Vagina (tissue), 2 donors: ENCODE measurements around the gene NTM. TPM values are rescaled to one million over a fixed set of nuclear protein-coding genes. Genes with fewer than 3 reads are reported as not detected.

Source experiments
- DNase-seq, 2 donors: peaks; one replicate each; pipeline ENCODE4 v3.0.0-alpha.2; 2017; ENCODE audit errors: extremely low spot score in 2 of 2
- H3K27ac ChIP-seq: fragments of 200-600 bp; sonication (generic); one replicate; pipeline ENCODE4 v1.5.1; 2019
- H3K27me3 ChIP-seq: fragments of 200-600 bp; sonication (generic); one replicate; pipeline ENCODE4 v1.5.1; 2019
- H3K36me3 ChIP-seq, 2 donors: fragments of 200-600 bp; sonication (generic); one replicate each; pipeline ENCODE4 v1.5.1; 2017 to 2019
- H3K4me1 ChIP-seq: fragments of 200-600 bp; sonication (generic); one replicate; pipeline ENCODE4 v1.5.1; 2019
- H3K4me3 ChIP-seq, 2 donors: fragments of 200-600 bp; sonication (generic); 1 replicate in 1 of 2; 2 replicates in 1 of 2; pipeline ENCODE4 v1.5.1; 2016 to 2019
- H3K9me3 ChIP-seq: fragments of 200-600 bp; sonication (generic); one replicate; pipeline ENCODE4 v1.5.1; 2019
- CTCF ChIP-seq, 3 experiments: fragments of 450-650 bp in 2 of 3; fragments of 200-600 bp in 1 of 3; sonication (generic) in 1 of 3; IDR thresholded peaks; one replicate each; pipeline ENCODE4 v1.5.1; 2017 to 2019; ENCODE audit warnings: antibody characterized with exemption in 3 of 3, mild to moderate bottlenecking in 2 of 3, moderate library complexity in 2 of 3
- POLR2A ChIP-seq, 2 donors: fragments of 450-650 bp; IDR thresholded peaks; one replicate each; pipeline ENCODE4 v1.6.1; 2017; ENCODE audit warnings: antibody characterized with exemption in 2 of 2, mild to moderate bottlenecking in 2 of 2, moderate library complexity in 2 of 2
- POLR2AphosphoS5 ChIP-seq, 2 donors: sonication (generic); formaldehyde crosslinking; IDR thresholded peaks; one replicate each; pipeline ENCODE4 v1.9.0; 2017; ENCODE audit warnings: antibody characterized with exemption in 2 of 2, mild to moderate bottlenecking in 2 of 2, low read depth in 1 of 2; ENCODE audit not compliant: insufficient read depth in 1 of 2
- intact Hi-C: fragments of 100-400 bp; cut with DNase I; formaldehyde crosslinking; loops from one replicate; pipeline ENCODE4 v1.15.1; 2023
- total RNA-seq: library from RNA; depleted of rRNA; stranded (reverse); fragments of >200 nt; gene quantifications from one replicate; pipeline ENCODE4 v1.2.3, GENCODE V29; 2016

NTM gene
- total RNA-seq, 1 donor from 2014 or later = 4.2 TPM

GRCh38 chr11:131659931-131660330, 289.5 kb downstream of the NTM start:
- Histone ChIP-seq H3K4me3 (no peak overlapping the region), H3K4me1 (no peaks in the 10 kb centered on the region), H3K36me3 (no peaks in the 10 kb centered on the region), H3K27ac (no peak overlapping the region), H3K27me3 (no peaks in the 10 kb centered on the region), H3K9me3 (no peaks in the 10 kb centered on the region)
- no peak for TF ChIP-seq CTCF (IDR thresholded peaks at IDR 0.05)
- TF ChIP-seq POLR2AphosphoS5 (IDR thresholded peaks at IDR 0.05; ENCODE audit: insufficient read depth in 1 of 2, low read depth in 1 of 2) = no peak
- intact Hi-C loops = no loop called here
- DNase-seq = no peak

- intact Hi-C loops = no loop called here
- Histone ChIP-seq H3K36me3 (no peaks in the 10 kb centered on the region), H3K4me1 (no peaks in the 10 kb centered on the region), H3K27ac (no peak overlapping the region), H3K27me3 (no peaks in the 10 kb centered on the region), H3K4me3 (no peak overlapping the region), H3K9me3 (no peaks in the 10 kb centered on the region)
- no peak for TF ChIP-seq CTCF (IDR thresholded peaks at IDR 0.05)
- TF ChIP-seq POLR2A (IDR thresholded peaks at IDR 0.05) = no peak
- TF ChIP-seq POLR2AphosphoS5 (IDR thresholded peaks at IDR 0.05; ENCODE audit: insufficient read depth in 1 of 2, low read depth in 1 of 2) = no peak
- no peak for DNase-seq
Measured at GRCh38 chr11:131661132-131661531, 290.7 kb downstream of the NTM start.

- no peak for DNase-seq
- no peaks in the 10 kb centered on the region for H3K4me1 ChIP-seq
- no peak overlapping the region for H3K4me3 ChIP-seq
- H3K27ac ChIP-seq = no peak overlapping the region
- no peak for TF ChIP-seq CTCF (IDR thresholded peaks at IDR 0.05)
- TF ChIP-seq POLR2AphosphoS5 (IDR thresholded peaks at IDR 0.05; ENCODE audit: insufficient read depth in 1 of 2, low read depth in 1 of 2) = no peak
- TF ChIP-seq POLR2A (IDR thresholded peaks at IDR 0.05) = no peak
- H3K27me3 ChIP-seq = no peaks in the 10 kb centered on the region
- H3K36me3 ChIP-seq = no peaks in the 10 kb centered on the region
- no peaks in the 10 kb centered on the region for H3K9me3 ChIP-seq
- intact Hi-C loops = no loop called here
Measured at GRCh38 chr11:131662317-131662972, 292.0 kb downstream of the NTM start.

GRCh38 chr11:131662993-131663392, 292.6 kb downstream of the NTM start:
- no peaks in the 10 kb centered on the region for H3K4me1 ChIP-seq
- no peak for DNase-seq
- no peak overlapping the region for H3K27ac ChIP-seq
- intact Hi-C loops = no loop called here
- H3K36me3 ChIP-seq = no peaks in the 10 kb centered on the region
- H3K4me3 ChIP-seq = no peak overlapping the region
- H3K27me3 ChIP-seq = no peaks in the 10 kb centered on the region
- H3K9me3 ChIP-seq = no peaks in the 10 kb centered on the region
- TF ChIP-seq POLR2AphosphoS5 (IDR thresholded peaks at IDR 0.05; ENCODE audit: insufficient read depth in 1 of 2, low read depth in 1 of 2) = no peak
- TF ChIP-seq CTCF (IDR thresholded peaks at IDR 0.05) = no peak
- no peak for TF ChIP-seq POLR2A (IDR thresholded peaks at IDR 0.05)

GRCh38 chr11:131663405-131664200, 293.2 kb downstream of the NTM start:
- no peaks in the 10 kb centered on the region for H3K36me3 ChIP-seq
- H3K27me3 ChIP-seq = no peaks in the 10 kb centered on the region
- no peaks in the 10 kb centered on the region for H3K4me1 ChIP-seq
- intact Hi-C loops = no loop called here
- H3K9me3 ChIP-seq = no peaks in the 10 kb centered on the region
- DNase-seq = no peak
- no peak for TF ChIP-seq CTCF (IDR thresholded peaks at IDR 0.05)
- TF ChIP-seq POLR2A (IDR thresholded peaks at IDR 0.05) = no peak
- no peak for TF ChIP-seq POLR2AphosphoS5 (IDR thresholded peaks at IDR 0.05; ENCODE audit: insufficient read depth in 1 of 2, low read depth in 1 of 2)
- no peak overlapping the region for H3K4me3 ChIP-seq
- no peak overlapping the region for H3K27ac ChIP-seq
